NCI-H2029 (cell line): Measurements from ENCODE around the gene OPCML.

Source experiments
- DNase-seq: peaks from one replicate; lab custom pipeline; 2025; lab: John Stamatoyannopoulos, UW

Gene OPCML

GRCh38 chr11:132555617-132556016 is 976.7 kb downstream of the OPCML start:
- DNase-seq = no peak

DNA sequence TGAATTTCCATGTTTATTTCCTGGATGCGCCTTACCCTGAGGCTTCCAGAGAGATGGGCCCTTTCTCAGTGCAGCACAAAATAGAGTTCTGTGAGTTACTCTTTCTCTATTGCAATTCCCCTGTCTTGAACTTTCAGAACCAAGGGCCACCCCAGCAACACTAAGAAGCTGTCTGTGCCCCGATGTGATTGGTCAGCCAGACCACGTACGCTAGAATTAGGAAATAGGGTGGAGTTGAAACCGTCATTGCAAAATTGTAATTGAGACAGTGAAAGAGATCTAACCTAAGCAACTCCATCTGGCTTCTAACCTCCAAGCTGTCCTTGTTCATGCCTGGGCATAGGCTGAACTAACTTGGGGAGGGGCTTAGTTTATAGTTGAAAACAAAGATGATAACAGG is 981.3 kb downstream of the OPCML start:
- no peak for DNase-seq

GRCh38 chr11:132549561-132549960 is 982.7 kb downstream of the OPCML start:
- DNase-seq = no peak

- DNase-seq = no peak
Measured at GRCh38 chr11:132549001-132549400, 983.3 kb downstream of the OPCML start.

DNA sequence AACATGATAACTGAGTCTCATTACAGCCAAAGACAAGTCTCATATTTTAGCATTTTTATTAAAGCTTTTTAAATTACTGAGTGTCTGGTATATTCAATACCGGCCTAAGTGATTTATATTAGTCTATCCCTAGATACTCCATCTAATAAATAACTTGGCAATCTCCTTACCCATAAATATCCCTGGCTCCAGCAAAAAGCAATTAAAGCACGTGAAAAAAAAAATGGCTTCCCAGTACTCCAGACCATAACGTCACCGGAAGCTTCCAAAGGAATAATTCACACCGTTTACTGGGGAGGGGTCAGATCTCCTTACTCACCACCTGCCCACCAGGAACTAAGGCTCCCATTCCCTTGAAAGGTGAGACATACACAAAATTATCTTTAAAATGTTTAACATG is 988.3 kb downstream of the OPCML start:
- no peak for DNase-seq

DNA sequence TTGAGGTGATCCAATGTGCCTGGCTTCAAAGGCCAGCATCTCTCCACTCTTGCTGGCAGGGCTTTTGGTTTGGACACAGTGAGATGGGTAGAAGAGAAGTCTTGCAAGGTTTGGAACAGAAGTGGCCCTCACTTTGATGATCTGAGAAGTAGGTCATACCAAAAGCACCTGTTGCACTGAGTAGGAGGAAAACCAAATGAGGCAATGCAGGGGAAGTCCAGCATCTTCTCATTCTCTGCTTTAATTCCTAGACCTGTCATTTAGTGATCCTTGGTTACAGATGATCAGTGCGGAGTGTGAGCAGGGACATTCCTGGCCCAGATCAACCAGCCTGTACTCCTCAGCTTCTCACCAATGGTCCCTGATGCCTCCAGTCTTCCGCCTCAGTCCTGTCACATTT is 990.5 kb downstream of the OPCML start:
- DNase-seq = no peak

DNA sequence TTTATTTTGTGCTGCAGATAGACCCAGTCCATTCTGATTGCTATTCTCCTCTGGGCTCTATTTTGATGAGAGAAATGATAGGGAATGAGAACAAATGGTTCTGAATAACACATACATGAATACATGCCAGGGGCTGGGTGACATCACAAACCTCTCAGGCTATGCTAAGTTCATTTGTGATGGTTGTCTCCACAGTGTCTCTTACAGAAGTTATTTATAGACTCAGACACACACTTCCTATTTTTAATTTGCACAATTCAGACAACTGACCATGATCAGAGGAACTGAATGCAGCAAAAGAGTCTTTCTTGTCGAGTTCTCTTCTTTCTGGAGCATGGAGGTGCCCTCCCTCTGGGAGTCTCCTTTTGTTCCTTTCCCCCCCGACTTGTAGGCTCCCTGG is 991.7 kb downstream of the OPCML start:
- DNase-seq = no peak

- DNase-seq = no peak
Measured at GRCh38 chr11:132539590-132540368, 992.5 kb downstream of the OPCML start.

GRCh38 chr11:132538642-132539041 is 993.7 kb downstream of the OPCML start:
- DNase-seq = no peak

GRCh38 chr11:132535830-132536229 is 996.5 kb downstream of the OPCML start:
- DNase-seq = no peak

DNA sequence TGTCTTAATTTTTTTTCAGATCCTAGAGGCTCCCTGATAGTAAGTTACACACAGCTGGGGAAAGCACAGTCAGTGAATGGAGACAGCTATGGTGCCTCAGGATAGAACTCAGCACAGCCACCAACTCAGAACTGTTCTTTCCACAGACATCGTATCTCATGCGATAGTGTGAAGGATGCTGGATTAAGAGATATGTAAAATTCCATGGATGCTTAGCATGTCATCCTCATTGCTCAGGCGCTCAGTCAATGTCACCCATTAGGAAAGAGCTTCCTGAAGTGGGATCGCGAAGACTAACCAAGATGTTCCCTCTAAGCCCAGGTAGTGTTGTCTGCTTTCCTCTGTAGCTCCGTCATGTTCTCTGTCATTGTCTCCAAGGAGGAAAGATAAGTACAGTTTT is 1000.4 kb downstream of the OPCML start:
- DNase-seq = no peak

GRCh38 chr11:132528181-132528580 is 1004.1 kb downstream of the OPCML start:
- no peak for DNase-seq

DNA sequence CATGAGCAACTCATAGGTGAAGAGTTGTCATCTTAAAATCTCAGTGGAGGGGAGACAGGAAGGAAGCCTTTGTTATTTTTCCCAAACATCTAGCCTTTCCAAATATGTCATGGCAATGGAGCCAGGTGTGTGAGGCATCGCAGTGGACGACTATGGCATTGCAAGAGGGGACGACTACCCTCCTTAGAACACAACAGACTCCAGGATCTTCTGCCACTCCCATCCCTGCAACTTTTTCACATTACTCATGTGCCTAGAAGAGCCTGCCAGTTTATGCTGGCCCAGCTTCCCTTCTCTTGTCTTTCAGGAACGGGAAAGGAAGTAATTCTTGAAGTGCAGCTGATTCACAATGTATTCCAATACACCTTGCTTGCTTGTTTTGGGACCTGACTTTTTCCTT is 1008.4 kb downstream of the OPCML start:
- DNase-seq = no peak

GRCh38 chr11:132520199-132520598 is 1012.1 kb downstream of the OPCML start:
- no peak for DNase-seq

DNA sequence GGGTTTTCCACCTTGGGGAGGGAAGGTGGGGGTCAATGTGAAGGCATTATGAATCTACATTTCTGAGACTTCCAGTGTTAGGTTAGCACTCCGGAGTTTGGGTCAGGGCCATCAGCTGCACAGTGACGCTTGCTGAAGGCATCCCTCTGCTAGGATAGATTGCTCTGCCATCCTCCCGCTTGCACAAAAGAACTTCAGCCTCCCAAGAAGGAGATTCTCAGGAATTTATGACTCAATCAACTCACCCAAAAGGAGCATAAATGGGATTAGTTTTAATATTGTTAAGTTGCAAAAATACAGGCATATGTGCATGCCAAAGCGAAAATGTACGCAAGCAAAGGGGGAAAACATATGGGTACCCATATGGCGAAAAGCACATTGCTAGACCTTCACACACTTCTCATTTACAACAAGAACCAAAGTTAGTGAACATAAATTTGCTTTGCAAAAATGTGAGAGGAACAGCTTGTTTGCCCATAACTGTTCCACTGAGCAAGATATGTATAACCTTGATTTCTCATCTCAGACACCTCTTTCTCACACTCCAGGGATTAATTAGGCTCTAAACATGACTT is 1013.0 kb downstream of the OPCML start:
- DNase-seq = no peak

GRCh38 chr11:132504501-132505041 is 1027.7 kb downstream of the OPCML start:
- DNase-seq = no peak

- no peak for DNase-seq
Measured at GRCh38 chr11:132501356-132501755, 1030.9 kb downstream of the OPCML start.

DNA sequence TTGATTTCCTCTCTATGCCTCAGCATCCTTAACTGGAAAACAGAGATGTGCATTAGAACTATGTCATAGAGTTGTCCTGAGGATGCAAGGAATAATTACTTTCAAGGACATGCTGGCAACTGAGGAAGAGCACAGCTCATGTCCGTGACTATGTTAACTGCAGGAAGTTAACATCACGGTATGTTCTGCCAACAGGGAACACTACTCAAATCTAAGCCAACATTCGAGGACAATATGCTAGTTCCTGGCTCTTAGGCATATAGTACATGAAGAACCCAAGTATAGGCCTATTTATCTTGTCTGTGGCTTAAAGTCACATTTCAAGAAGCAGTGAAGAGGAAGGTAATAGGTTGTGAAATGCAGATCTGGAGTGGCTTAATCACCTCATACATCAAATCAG is 1032.6 kb downstream of the OPCML start:
- no peak for DNase-seq

DNA sequence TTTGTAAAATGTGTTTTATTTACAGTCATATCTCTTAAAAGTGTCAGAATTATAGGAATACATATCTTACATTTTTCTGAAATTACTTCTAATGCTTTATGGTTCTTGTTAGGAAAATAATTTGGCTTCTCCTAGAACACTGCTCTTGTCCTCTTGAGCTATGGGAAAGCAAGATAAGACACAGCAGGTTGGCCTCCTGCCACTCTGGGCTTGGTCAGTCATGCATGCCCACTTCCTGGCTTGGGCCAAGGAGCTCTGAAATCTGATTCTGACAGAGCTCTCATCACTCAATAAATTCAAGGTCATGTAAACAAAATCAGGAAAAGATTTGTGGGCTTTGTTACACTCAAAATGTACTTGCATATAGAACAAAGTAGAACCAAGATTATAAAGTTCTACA is 1036.0 kb downstream of the OPCML start:
- peak; percentile 60 for DNase-seq

- no peak for DNase-seq
Measured at GRCh38 chr11:132493801-132494200, 1038.5 kb downstream of the OPCML start.

- DNase-seq = no peak
Measured at GRCh38 chr11:132490978-132491377, 1041.3 kb downstream of the OPCML start.

GRCh38 chr11:132486060-132486459 is 1046.2 kb downstream of the OPCML start:
- no peak for DNase-seq

GRCh38 chr11:132475026-132475425 is 1057.3 kb downstream of the OPCML start:
- DNase-seq = no peak
